Measurements from ENCODE around the gene BACE1-AS. TPM values are rescaled to one million over a fixed set of nuclear protein-coding genes. Genes with fewer than 3 reads are reported as not detected.

Gene BACE1-AS
- total RNA-seq, 1 experiment from 2014 or later, result 3.6 TPM

DNA sequence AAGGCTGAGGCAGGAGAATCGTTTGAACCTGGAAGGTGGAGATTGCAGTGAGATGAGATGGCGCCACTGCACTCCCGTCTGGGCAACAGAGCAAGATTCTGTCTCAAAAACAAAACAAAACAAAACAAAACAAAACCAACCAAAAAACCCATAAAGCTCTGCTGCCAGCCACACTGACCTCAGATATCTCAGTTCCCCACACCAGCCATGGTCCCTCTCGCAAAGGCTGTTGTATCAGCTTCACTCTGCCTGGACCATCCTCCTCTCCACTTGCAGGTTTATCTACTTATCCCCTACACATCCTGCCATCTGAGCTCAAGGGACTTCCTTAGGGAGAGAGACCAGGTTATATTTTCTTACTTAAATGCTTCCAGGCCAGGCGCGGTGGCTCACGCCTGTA is 11.1 kb downstream of the BACE1-AS start:
- CTCF ChIA-PET, result no interaction called here
- BruUV-seq (replicated peaks), result no TSS peak

DNA sequence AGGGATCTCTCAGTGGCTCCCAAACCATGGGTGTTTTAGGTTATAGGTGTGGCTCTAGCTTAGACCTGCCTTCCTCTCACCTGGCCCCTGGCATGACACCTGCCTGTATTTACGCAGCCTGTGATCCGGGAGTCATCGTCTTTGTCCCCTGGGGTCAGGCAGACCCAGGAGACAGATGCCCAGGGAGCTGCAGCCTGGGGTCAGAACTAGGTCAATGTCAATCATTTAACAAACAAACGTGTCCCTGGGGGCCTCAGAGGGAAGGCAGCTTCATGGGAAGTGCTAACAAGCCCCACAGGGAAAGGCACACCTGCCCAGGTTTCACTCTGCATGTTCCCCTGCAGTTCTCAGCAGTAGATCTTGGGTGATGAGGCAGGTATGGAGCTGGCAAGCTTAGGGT is 12.0 kb downstream of the BACE1-AS start:
- Histone ChIP-seq H3K9me3 (ENCODE audit: low read length) (no peaks in the 10 kb centered on the region), H3K36me3 (ENCODE audit: low read depth, low read length) (no peaks in the 10 kb centered on the region), H2AFZ (ENCODE audit: low read length) (no peak overlapping the region), H4K20me1 (ENCODE audit: low read length) (no peaks in the 10 kb centered on the region), H3K4me2 (ENCODE audit: low read length) (no peak overlapping the region), H3K9ac (ENCODE audit: low read length) (no peak overlapping the region), H3K27ac (ENCODE audit: low read length) (no peak overlapping the region), H3K27me3 (ENCODE audit: low read length) (no peaks in the 10 kb centered on the region), H3K9me2 (replicated peaks; ENCODE audit: low read length) (no peaks in the 10 kb centered on the region), H3K4me1 (ENCODE audit: insufficient read depth, low read length) (no peaks in the 10 kb centered on the region), H3F3A (ENCODE audit: low read length, unreplicated experiment) (no peaks in the 10 kb centered on the region), H3K4me3 (ENCODE audit: low read length) (no peak overlapping the region), H3K79me2 (ENCODE audit: low read length) (no peaks in the 10 kb centered on the region)
- ATAC-seq (no peak), DNase-seq (no peak)
- ChIA-PET POLR2A (ENCODE audit: unreplicated experiment) (no interaction called here), CTCF (no interaction called here)
- BruUV-seq (replicated peaks), result no TSS peak
- TF ChIP-seq EZH2 (IDR thresholded peaks at IDR 0.05; ENCODE audit: low read length, unreplicated experiment) (no peak), EZH2phosphoT487 (IDR thresholded peaks at IDR 0.05; ENCODE audit: borderline replicate concordance, low read length) (no peak)
- TF ChIP-seq, protein P1, sequence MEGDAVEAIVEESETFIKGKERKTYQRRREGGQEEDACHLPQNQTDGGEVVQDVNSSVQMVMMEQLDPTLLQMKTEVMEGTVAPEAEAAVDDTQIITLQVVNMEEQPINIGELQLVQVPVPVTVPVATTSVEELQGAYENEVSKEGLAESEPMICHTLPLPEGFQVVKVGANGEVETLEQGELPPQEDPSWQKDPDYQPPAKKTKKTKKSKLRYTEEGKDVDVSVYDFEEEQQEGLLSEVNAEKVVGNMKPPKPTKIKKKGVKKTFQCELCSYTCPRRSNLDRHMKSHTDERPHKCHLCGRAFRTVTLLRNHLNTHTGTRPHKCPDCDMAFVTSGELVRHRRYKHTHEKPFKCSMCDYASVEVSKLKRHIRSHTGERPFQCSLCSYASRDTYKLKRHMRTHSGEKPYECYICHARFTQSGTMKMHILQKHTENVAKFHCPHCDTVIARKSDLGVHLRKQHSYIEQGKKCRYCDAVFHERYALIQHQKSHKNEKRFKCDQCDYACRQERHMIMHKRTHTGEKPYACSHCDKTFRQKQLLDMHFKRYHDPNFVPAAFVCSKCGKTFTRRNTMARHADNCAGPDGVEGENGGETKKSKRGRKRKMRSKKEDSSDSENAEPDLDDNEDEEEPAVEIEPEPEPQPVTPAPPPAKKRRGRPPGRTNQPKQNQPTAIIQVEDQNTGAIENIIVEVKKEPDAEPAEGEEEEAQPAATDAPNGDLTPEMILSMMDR (conservative IDR thresholded peaks at IDR 0.05; ENCODE audit: low read depth, low read length), result no peak
- intact Hi-C loops (cut with micrococcal nuclease), result no loop called here

More for the DNA sequence above, 11.1 kb downstream of the BACE1-AS start:
- POLR2A ChIA-PET (ENCODE audit: unreplicated experiment), result no interaction called here
- no peak for DNase-seq
- H2AFZ ChIP-seq (ENCODE audit: low read length), result no peak overlapping the region
- no peaks in the 10 kb centered on the region for H3K4me1 ChIP-seq (ENCODE audit: insufficient read depth, low read length)
- intact Hi-C loops (cut with micrococcal nuclease), result no loop called here
- H3K36me3 ChIP-seq (ENCODE audit: low read depth, low read length), result no peaks in the 10 kb centered on the region
- TF ChIP-seq, protein P1 (conservative IDR thresholded peaks at IDR 0.05; ENCODE audit: low read depth, low read length), result no peak
- TF ChIP-seq EZH2 (IDR thresholded peaks at IDR 0.05; ENCODE audit: low read length, unreplicated experiment) (no peak), EZH2phosphoT487 (IDR thresholded peaks at IDR 0.05; ENCODE audit: borderline replicate concordance, low read length) (no peak)
- H3K4me2 ChIP-seq (ENCODE audit: low read length), result no peak overlapping the region
- H3K9me2 ChIP-seq (replicated peaks; ENCODE audit: low read length), result no peaks in the 10 kb centered on the region
- H4K20me1 ChIP-seq (ENCODE audit: low read length), result no peaks in the 10 kb centered on the region
- H3K79me2 ChIP-seq (ENCODE audit: low read length), result no peaks in the 10 kb centered on the region
- H3K4me3 ChIP-seq (ENCODE audit: low read length), result no peak overlapping the region
- H3F3A ChIP-seq (ENCODE audit: low read length, unreplicated experiment), result no peaks in the 10 kb centered on the region
- no peaks in the 10 kb centered on the region for H3K9me3 ChIP-seq (ENCODE audit: low read length)
- no peak for ATAC-seq
- H3K27ac ChIP-seq (ENCODE audit: low read length), result no peak overlapping the region
- no peak overlapping the region for H3K9ac ChIP-seq (ENCODE audit: low read length)
- H3K27me3 ChIP-seq (ENCODE audit: low read length), result no peaks in the 10 kb centered on the region

DNA sequence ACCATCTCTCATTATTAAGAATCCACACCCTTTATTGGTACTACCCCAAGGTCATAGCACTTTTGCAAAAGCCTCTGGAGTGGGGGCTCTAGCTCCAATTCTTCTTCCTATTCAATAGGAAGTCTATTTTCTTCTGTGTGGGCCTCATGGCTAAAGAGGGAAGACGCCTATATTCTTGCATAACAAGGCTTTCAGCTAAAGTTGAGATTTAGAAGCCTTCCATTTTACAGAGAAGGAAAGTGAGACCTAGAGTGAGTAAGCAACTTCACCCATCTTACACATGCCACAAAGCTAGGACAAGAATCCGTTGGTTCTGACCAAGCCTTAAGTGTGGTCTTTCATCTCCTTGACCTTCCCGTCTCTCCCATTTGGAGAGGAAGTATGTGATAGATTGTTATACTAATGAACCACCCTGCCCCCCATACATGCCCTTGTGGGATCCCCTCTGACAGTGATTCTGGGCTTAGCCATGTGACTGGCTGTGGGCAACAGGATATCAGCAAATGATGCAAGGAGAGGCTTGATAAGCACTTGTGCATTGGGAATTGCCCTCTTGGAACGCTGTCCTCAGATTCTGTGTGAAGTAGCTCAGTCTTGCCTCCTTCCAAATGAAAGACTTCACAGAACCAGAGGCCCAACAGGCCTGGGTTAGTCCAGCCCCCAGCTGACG is 12.6 kb downstream of the BACE1-AS start:
- ChIA-PET POLR2A (ENCODE audit: unreplicated experiment) (no interaction called here), CTCF (no interaction called here)
- intact Hi-C loops (cut with micrococcal nuclease), result no loop called here
- Histone ChIP-seq H3K27me3 (ENCODE audit: low read length) (no peaks in the 10 kb centered on the region), H3K9ac (ENCODE audit: low read length) (no peak overlapping the region), H3K27ac (ENCODE audit: low read length) (no peak overlapping the region), H3K4me1 (ENCODE audit: insufficient read depth, low read length) (no peaks in the 10 kb centered on the region), H4K20me1 (ENCODE audit: low read length) (no peaks in the 10 kb centered on the region), H3K9me2 (replicated peaks; ENCODE audit: low read length) (no peaks in the 10 kb centered on the region), H2AFZ (ENCODE audit: low read length) (no peak overlapping the region), H3K79me2 (ENCODE audit: low read length) (no peaks in the 10 kb centered on the region), H3K4me2 (ENCODE audit: low read length) (no peak overlapping the region), H3K9me3 (ENCODE audit: low read length) (no peaks in the 10 kb centered on the region), H3K4me3 (ENCODE audit: low read length) (no peak overlapping the region), H3F3A (ENCODE audit: low read length, unreplicated experiment) (no peaks in the 10 kb centered on the region), H3K36me3 (ENCODE audit: low read depth, low read length) (no peaks in the 10 kb centered on the region)
- DNase-seq (no peak), ATAC-seq (no peak)
- no TSS peak for BruUV-seq (replicated peaks)
- TF ChIP-seq, protein P1 (conservative IDR thresholded peaks at IDR 0.05; ENCODE audit: low read depth, low read length), result no peak
- TF ChIP-seq EZH2 (IDR thresholded peaks at IDR 0.05; ENCODE audit: low read length, unreplicated experiment), result no peak
- no peak for TF ChIP-seq EZH2phosphoT487 (IDR thresholded peaks at IDR 0.05; ENCODE audit: borderline replicate concordance, low read length)
